GM19239 (cell line): ENCODE data around the gene ZNF263.
"Not testable (repeated sequence)": the region's sequence is repeated elsewhere in the genome, so short reads cannot be mapped to it uniquely, and the experiment has no call there.

Experiments
- DNase-seq: peaks from one replicate; pipeline ENCODE4 v3.0.0; 2011; ENCODE audit warnings: low spot score; ENCODE audit not compliant: insufficient read length
- FAIRE-seq: peaks from 2 replicates; lab custom pipeline; 2011; peaks lifted over from hg19 to GRCh38; lab: Jason Lieb, UNC

Gene ZNF263

DNA sequence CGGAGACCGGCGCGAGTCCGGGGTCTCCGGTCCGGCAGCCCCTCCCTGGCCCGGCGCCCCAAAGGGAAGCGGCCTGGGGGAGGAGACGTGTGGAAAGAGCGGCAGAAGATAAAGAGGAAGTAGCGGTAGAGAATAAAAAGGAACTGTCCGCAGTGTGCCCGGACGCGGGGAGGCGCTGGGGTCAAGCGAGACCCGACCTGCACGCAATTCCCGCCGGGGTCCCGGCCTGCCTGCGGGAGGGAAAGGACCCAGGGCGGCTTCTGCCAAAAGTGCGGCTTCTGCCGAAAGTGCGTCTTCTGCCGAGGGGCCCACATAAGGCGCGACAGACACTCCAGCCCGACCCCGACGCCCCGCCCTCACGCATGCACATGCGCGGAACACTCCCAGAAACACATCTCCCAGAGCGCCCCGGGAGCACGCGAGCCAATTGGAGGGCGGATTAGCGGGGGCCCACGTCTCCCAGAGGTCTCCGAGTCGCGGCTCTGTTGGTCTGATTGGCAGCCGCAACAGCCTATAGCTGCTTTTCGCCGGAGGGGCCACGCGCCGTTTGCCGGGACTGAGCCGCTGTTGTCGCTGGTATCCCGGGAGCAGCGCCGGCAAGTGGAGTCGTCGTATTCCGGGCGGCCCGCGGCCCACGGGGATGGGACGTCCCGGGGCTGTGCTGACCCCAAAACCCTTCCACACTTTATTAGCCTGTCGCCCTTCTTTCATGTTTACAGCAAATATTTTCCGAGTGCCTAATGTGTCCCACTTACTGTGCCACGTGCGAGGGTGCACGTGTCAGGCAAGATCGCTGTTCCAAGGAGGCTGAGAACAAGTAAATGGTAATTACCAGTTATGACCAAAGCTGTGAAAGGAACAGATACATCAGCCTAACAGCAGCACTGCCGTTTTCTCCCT lies 18.9 kb upstream of the ZNF263 start:
- FAIRE-seq, result peak; percentile 89
- DNase-seq, result peak; percentile 96

DNA sequence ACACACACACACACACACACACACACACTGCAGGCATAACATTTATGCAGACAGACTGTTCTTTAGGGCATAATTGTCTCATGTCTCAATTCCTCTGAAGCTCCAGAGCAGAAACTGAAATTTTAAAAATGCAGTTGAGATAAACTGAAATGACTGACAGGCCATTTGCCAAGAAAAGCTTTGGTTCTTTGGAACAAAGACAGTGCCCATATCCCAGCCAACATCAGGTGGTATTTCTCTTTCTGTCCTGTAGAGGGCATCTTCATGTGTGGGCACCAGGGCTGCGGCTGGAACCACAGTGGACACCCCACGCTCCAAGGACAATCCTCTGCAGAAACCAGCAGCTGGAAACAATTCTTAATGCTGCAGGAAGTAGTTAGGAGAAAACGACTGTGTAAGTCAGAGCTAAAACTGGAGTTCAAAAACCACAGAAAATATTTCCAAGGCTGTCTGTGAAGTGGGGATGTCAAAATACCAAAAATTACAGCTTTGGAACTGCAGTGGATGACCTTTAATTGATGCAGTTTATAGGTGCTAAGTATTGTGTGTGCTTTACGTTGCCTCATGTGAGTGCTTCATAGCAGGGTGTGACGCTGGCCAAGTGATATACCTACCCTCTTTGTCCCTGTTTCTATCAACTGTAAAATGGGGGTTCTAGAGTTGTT lies 16.3 kb upstream of the ZNF263 start:
- FAIRE-seq (no peak), DNase-seq (no peak)

GRCh38 chr16:3268294-3268693 lies 15.0 kb upstream of the ZNF263 start:
- FAIRE-seq (no peak), DNase-seq (no peak)

- not testable (repeated sequence) for DNase-seq, FAIRE-seq
Observed at GRCh38 chr16:3270718-3271117, 12.6 kb upstream of the ZNF263 start.

- not testable (repeated sequence) for DNase-seq, FAIRE-seq
Observed at GRCh38 chr16:3271281-3271680, 12.0 kb upstream of the ZNF263 start.

DNA sequence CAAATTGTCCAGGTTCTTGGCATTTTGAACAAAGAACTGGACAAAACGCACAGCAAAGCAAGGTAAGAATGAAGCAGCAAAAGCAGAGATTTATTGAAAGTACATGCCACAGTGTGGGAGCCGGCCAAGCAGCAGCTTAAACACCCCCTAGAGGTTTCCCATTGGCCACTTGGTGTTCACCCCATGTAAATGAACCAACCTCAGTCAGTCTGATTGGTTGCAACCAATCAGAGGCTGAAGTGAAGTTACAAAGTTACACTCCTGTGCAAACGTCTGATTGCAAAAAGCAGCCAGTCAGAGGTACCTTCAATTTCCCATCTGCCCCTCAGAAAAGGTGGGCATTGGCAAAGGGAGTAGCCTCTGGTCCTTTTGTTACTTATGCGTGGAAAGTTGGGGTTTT lies 8.8 kb upstream of the ZNF263 start:
- no peak for FAIRE-seq
- DNase-seq, result no peak

GRCh38 chr16:3274947-3275346 lies 8.3 kb upstream of the ZNF263 start:
- no peak for FAIRE-seq
- no peak for DNase-seq

DNA sequence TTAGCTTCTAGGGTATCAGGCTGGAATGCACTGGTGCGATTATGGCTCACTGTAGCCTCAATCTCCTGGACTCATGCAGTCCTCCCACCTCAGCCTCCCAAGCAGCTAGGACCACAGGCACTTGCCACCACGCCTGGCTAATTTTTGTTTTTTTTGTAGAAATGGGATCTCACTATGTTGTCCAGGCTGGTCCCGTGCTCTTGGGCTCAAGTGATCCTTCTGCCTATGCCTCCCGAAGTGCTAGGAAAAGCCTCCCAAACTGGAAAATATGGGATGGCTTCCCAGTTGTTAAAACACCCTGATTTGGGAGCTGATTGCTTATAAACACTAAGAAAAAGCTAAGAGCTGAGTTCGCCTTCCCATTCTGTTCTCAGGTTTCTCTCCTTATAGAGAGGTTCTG lies 6.6 kb upstream of the ZNF263 start:
- DNase-seq, result no peak
- no peak for FAIRE-seq

DNA sequence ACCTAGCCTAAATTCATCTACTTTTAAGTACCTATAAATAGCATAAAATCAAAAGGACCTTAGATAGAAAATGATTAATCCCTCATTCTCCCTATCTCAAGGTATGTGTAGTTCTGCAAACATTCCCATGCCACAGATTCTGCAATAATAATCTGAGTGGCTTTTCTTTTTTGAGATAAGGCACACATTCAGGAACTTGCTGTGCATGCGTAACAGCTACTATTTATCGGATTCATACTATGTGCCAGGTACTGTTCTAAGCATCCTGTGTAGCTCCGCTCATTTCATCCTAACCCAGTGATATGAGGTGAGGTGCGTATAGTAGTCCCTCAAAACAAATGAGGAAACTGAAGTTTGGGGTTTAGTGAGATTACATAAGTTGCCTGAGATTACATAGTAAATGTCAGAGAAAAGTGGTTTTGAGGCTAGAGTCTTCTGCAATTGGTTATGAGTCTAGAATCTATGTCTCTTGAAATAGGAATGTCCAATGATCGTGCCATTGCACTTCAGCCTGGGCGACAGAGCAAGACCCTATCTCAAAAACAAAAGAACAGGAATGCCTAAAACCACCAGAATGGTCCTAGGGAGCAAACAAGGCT lies 2.0 kb upstream of the ZNF263 start:
- FAIRE-seq (no peak), DNase-seq (no peak)

GRCh38 chr16:3282103-3282729 lies 1.1 kb upstream of the ZNF263 start:
- DNase-seq, result no peak
- FAIRE-seq, result peak; percentile 70

DNA sequence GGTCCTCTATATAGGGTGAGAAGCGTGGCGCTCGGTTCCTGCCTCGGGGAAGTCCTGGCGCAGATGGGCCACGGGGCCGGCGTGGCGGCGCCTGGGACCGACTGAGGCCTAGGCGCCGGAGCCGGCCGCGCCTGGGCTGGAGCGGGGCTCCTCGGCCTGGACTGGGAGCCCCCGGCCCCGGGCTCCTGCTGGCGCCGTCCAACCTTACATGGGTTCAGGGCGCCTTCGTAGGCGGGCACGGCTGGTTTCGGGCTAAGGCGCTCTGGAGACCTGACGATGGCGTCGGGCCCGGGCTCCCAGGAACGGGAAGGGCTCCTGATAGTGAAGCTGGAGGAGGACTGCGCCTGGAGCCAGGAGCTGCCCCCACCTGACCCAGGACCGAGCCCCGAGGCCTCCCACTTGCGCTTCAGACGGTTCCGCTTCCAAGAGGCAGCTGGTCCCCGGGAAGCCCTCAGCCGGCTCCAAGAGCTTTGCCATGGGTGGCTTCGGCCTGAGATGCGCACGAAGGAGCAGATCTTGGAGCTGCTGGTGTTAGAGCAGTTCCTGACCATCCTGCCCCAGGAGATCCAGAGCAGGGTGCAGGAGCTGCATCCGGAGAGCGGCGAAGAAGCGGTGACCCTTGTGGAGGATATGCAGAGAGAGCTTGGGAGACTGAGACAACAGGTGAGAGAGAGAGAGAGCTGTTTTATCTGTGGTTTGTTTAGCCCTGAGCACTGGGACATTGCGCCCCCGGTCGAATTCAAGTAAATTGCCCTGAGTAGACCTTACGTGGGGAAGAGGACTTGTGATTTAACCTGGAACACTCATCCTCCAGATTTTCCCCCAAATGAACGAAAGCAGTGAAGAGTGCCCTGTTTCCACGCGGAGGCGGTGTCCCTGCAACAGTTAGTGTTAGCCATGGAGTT lies 504 bp downstream of the ZNF263 start:
- FAIRE-seq (no peak), DNase-seq (no peak)

DNA sequence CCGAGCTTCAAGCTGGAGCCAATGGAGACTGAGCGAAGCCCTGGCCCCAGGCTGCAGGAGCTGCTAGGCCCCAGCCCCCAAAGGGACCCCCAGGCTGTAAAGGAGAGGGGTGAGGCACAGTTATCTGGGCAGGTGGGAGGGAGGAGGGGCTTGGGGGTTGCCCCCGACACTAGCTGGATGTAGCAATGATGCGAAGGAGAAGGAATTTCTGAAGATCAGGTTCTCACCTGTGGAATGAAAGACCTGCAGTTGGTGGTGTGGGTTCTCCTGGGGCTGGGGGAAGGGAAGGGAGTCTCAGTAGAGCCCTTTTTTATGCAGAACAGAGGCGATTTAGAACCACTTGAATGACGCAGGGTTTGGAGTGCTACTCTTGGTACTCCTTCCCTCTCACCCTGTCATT lies 1.8 kb downstream of the ZNF263 start:
- DNase-seq (no peak), FAIRE-seq (no peak)

DNA sequence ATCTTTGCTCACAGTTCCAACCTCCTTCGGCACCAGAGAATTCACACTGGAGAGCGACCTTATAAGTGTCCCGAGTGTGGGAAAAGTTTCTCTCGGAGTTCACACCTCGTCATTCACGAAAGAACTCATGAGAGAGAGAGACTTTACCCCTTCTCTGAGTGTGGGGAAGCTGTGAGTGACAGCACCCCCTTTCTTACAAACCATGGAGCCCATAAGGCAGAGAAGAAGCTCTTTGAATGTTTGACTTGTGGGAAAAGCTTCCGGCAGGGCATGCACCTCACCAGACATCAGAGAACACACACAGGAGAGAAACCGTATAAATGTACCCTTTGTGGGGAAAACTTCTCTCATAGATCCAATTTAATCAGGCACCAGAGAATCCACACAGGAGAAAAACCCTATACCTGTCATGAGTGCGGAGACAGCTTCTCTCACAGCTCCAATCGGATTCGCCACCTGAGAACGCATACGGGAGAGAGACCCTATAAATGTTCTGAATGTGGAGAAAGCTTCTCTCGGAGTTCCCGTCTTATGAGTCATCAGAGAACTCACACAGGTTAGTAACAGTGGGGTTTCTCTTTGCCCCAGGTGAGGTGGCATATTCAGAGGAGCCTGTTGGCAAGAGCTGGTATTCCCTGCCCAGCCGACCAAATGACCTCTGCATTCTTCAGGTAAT lies 6.8 kb downstream of the ZNF263 start:
- FAIRE-seq (no peak), DNase-seq (no peak)

- no peak for DNase-seq
- no peak for FAIRE-seq
Observed at GRCh38 chr16:3292604-3293003, 9.3 kb downstream of the ZNF263 start.

DNA sequence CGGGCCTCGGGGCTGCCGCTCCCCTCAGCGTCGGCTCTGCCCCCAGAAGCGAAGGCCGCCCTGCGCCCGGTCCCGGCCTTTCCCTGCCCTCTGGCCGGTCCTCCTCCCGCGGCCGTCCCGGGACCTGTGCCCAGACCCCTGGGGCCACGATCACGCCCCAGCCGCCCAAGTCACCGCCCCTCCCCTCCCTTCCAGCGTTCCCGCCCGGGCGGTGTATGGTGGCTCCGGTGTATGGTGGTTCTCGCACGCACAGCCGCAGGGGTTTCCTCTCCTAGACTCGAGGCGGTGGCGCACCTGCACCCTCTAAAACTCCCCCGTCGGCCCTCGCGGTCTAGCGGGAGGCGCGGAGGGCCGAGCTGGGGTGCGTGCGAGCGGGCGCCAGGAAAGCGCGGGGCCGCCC lies 11.9 kb downstream of the ZNF263 start:
- FAIRE-seq, result no peak
- no peak for DNase-seq

- no peak for DNase-seq
- FAIRE-seq, result no peak
Observed at GRCh38 chr16:3295783-3296182, 12.5 kb downstream of the ZNF263 start.

DNA sequence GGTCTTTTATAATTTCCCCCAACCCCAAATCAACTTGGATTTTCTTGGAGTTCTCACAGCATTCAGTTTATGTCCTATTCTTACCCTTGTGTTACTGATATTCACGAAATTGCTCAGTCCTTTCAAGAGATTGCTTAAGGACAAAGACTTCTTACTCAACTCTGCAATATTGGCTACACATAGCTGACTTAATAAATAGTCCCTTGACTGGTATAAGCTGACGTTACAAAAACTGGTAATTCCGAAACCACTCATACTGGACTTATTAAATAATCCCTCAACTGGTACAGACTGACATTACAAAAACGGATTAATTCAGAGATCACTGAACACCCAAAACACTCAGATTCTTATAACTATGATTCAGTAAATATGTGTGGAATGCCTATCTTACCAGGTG lies 21.1 kb downstream of the ZNF263 start:
- no peak for FAIRE-seq
- no peak for DNase-seq

DNA sequence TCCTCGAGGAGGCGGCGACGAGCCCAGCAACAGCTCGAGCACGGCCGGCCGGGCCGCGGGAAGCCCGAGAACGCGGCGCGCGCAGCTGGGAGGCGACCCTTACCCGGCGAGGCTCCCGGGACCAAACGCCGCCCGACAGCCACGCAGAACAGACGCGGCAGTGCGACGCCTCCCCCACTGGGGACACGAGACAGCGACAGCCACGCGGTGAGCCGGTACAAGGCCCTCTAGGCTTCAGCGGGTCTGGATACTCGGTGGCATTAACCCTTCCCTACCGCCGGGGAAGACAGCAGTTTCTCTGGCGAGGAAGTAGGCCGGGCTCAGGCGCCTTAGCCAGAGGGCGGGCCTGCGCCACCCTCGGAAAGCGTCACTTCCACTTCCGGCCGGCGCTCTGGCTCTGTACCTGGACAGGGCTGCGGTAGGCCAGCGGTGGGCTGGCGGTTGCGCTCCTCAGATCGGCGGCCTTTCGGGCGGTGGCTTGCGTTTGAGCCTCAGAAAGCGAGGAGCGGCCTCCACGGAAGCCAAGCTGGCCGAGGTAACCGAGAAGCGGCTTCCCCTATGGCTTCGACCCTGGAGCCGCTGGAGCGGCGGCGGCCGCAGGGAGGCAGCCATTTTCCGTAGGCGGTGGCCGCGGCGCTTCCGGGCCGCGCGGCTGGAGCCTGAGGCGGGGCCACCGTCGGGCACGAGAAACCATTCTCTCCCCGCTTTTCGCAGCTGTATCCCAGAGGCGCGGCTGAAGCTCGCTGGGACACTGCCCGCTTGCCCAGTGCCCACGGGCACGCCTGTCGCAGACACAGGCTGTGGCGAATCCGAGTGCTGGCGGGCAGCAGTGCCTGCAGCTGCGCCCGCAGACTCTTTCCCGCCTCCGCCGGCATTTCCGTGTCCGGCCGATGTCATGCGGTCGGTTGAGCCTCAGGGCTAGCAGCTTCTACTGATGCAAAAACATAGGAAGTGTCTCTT lies 22.1 kb downstream of the ZNF263 start, which contains the start of the genes TIGD7 and ZNF75A:
Gene TIGD7 (minus strand): TSS at position 322 of the 960 bp plus-strand sequence. CDS start 4,816 bp downstream, outside the sequence.
Gene ZNF75A (plus strand): TSS at position 389 of the 960 bp plus-strand sequence. CDS start 2,932 bp downstream, outside the sequence.
- peak; percentile 81 for DNase-seq
- peak; percentile 69 for FAIRE-seq
